SK-N-SH treated with all-trans-retinoic acid at 6 μM for 48 hours (cell line): Measurements from ENCODE around the gene CSPG5.

Experiments
- ATAC-seq: fragments of 200-7000 bp; cut with Tn5 transposase; 3 replicates; pipeline ENCODE4 v1.9.1; 2020; ENCODE audit warnings: mild to moderate bottlenecking, moderate library complexity
- ARNTL ChIP-seq: fragments of 450-650 bp; formaldehyde crosslinking; IDR thresholded peaks from 2 replicates; pipeline ENCODE4 v1.5.0; 2020; ENCODE audit warnings: low read depth, mild to moderate bottlenecking, moderate library complexity, borderline replicate concordance
- BACH2 ChIP-seq: fragments of 250-450 bp; sonication (Bioruptor Pico); IDR thresholded peaks from 2 replicates; pipeline ENCODE4 v1.9.0; 2021; ENCODE audit warnings: mild to moderate bottlenecking, borderline replicate concordance
- CSDC2 ChIP-seq: fragments of 250-450 bp; sonication (Bioruptor Pico); IDR thresholded peaks from 2 replicates; pipeline ENCODE4 v1.5.0; 2020; ENCODE audit warnings: mild to moderate bottlenecking, moderate library complexity
- CSRNP3 ChIP-seq: fragments of 250-450 bp; sonication (Bioruptor Pico); IDR thresholded peaks from 2 replicates; pipeline ENCODE4 v1.5.1; 2021; ENCODE audit warnings: mild to moderate bottlenecking, moderate library complexity
- OSR1 ChIP-seq: fragments of 250-450 bp; sonication (Bioruptor Pico); IDR thresholded peaks from 2 replicates; pipeline ENCODE4 v1.8.0; 2022; ENCODE audit warnings: moderate library complexity, mild to moderate bottlenecking, inconsistent platforms
- PPARA ChIP-seq: fragments of 250-450 bp; sonication (Bioruptor Pico); IDR thresholded peaks from 2 replicates; pipeline ENCODE4 v1.5.0; 2020; ENCODE audit warnings: mild to moderate bottlenecking, borderline replicate concordance
- RARB ChIP-seq: fragments of 250-450 bp; sonication (Bioruptor Pico); IDR thresholded peaks from 2 replicates; pipeline ENCODE4 v1.8.0; 2021; ENCODE audit warnings: mild to moderate bottlenecking, moderate library complexity
- SNAI2 ChIP-seq: fragments of 250-450 bp; sonication (Bioruptor Pico); IDR thresholded peaks from 2 replicates; pipeline ENCODE4 v1.5.0; 2020; ENCODE audit warnings: mild to moderate bottlenecking, moderate library complexity
- TCF4 ChIP-seq: fragments of 250-450 bp; sonication (Bioruptor Pico); IDR thresholded peaks from 2 replicates; pipeline ENCODE4 v1.8.0; 2021; ENCODE audit warnings: mild to moderate bottlenecking, moderate library complexity, borderline replicate concordance
- TOX ChIP-seq: fragments of 250-450 bp; sonication (Bioruptor Pico); IDR thresholded peaks from 2 replicates; pipeline ENCODE4 v1.8.0; 2021; ENCODE audit warnings: mild to moderate bottlenecking, moderate library complexity, borderline replicate concordance
- TSHZ2 ChIP-seq: fragments of 250-450 bp; sonication (Bioruptor Pico); IDR thresholded peaks from 2 replicates; pipeline ENCODE4 v1.5.0; 2020; ENCODE audit warnings: mild to moderate bottlenecking, moderate library complexity
- ZC3H10 ChIP-seq: fragments of 250-450 bp; sonication (Bioruptor Pico); IDR thresholded peaks from 2 replicates; pipeline ENCODE4 v1.5.1; 2021; ENCODE audit warnings: mild to moderate bottlenecking, moderate library complexity
- ZFP3 ChIP-seq: fragments of 250-450 bp; sonication (Bioruptor Pico); IDR thresholded peaks from 2 replicates; pipeline ENCODE4 v1.5.0; 2020; ENCODE audit warnings: mild to moderate bottlenecking, moderate library complexity
- ZFP30 ChIP-seq: fragments of 450-650 bp; formaldehyde crosslinking; IDR thresholded peaks from 2 replicates; pipeline ENCODE4 v1.5.0; 2022; ENCODE audit warnings: mild to moderate bottlenecking, moderate library complexity
- ZNF565 ChIP-seq: fragments of 450-650 bp; formaldehyde crosslinking; conservative IDR thresholded peaks from 2 replicates; pipeline ENCODE4 v1.5.0; 2020; ENCODE audit warnings: low read depth, mild to moderate bottlenecking, moderate library complexity
- ZNF70 ChIP-seq: fragments of 450-650 bp; formaldehyde crosslinking; IDR thresholded peaks from 2 replicates; pipeline ENCODE4 v1.5.0; 2020; ENCODE audit warnings: mild to moderate bottlenecking, moderate library complexity
- ZNF8 ChIP-seq: fragments of 450-650 bp; formaldehyde crosslinking; IDR thresholded peaks from 2 replicates; pipeline ENCODE4 v1.5.0; 2020; ENCODE audit warnings: mild to moderate bottlenecking, moderate library complexity
- TF ChIP-seq, protein P1 (sequence below): fragments of 250-450 bp; sonication (Bioruptor Pico); IDR thresholded peaks from 2 replicates; pipeline ENCODE4 v1.5.1; 2020; ENCODE audit warnings: low read depth, mild to moderate bottlenecking, moderate library complexity
- TF ChIP-seq, protein P2 (sequence below): fragments of 250-450 bp; sonication (Bioruptor Pico); IDR thresholded peaks from 2 replicates; pipeline ENCODE4 v1.8.0; 2020; ENCODE audit warnings: mild to moderate bottlenecking, moderate library complexity, borderline replicate concordance
- TF ChIP-seq, protein P3 (sequence below): fragments of 250-450 bp; sonication (Bioruptor Pico); IDR thresholded peaks from 2 replicates; pipeline ENCODE4 v1.8.0; 2021; ENCODE audit warnings: low read depth, mild to moderate bottlenecking, moderate library complexity, borderline replicate concordance

CSPG5 gene

DNA sequence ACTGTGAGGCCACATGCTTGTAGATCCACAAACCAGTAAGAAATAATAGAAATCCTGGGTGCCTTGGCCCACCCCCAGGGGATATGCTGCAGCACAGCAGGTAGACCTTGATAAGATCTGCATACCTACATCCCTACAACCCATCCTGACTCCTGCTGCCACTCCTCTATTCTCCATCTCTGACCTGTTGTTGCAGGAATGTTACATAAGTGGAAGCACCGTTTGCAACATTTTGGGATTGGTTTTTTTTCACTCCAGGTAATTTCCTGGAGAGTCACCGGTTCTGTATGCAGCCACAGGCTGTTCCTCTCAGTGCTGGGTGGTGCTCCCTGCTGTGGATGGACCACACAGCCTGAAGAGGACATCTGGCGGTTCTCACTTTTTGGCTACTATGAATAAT, 16.1 kb upstream of the CSPG5 start (continued):
- no peak for TF ChIP-seq TSHZ2 (CRISPR knock-in tag)
- no peak for TF ChIP-seq TCF4 (CRISPR knock-in tag)
- no peak for TF ChIP-seq ZNF70 (CRISPR knock-in tag)
- TF ChIP-seq PPARA: no peak
- no peak for TF ChIP-seq BACH2
- TF ChIP-seq ARNTL (CRISPR knock-in tag): no peak

GRCh38 chr3:47592066-47592795, 13.6 kb upstream of the CSPG5 start:
- no peak for ATAC-seq
- TF ChIP-seq ZNF8 (CRISPR knock-in tag) (no peak), SNAI2 (CRISPR knock-in tag) (no peak), CSDC2 (CRISPR knock-in tag) (no peak), ZFP30 (CRISPR knock-in tag) (no peak), RARB (CRISPR knock-in tag) (no peak), ZNF565 (no peak), TOX (CRISPR knock-in tag) (no peak), ZC3H10 (no peak), OSR1 (CRISPR knock-in tag) (no peak), ZNF70 (CRISPR knock-in tag) (no peak)
- TF ChIP-seq, protein P1, sequence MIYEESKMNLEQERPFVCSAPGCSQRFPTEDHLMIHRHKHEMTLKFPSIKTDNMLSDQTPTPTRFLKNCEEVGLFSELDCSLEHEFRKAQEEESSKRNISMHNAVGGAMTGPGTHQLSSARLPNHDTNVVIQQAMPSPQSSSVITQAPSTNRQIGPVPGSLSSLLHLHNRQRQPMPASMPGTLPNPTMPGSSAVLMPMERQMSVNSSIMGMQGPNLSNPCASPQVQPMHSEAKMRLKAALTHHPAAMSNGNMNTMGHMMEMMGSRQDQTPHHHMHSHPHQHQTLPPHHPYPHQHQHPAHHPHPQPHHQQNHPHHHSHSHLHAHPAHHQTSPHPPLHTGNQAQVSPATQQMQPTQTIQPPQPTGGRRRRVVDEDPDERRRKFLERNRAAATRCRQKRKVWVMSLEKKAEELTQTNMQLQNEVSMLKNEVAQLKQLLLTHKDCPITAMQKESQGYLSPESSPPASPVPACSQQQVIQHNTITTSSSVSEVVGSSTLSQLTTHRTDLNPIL (CRISPR knock-in tag): no peak

DNA sequence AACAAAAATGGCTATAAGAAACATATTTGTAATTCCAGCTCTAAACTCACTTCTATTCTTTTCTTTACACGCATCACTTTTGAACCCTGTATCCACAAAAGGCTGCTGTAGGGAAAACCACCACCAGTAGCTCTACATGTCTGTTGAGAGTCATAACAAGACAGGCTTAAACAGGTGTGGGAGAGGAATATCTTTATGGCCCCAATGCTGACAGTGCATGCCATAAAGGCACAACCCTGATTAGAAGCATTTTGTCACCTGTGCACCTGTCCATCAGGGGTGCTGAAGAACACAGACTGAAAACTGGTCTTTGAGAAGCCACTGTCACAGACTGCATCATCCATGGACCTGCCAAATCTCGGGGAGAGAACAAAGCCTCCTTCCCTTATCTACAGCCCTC, 11.6 kb upstream of the CSPG5 start:
- no peak for ATAC-seq
- no peak for TF ChIP-seq RARB (CRISPR knock-in tag)

DNA sequence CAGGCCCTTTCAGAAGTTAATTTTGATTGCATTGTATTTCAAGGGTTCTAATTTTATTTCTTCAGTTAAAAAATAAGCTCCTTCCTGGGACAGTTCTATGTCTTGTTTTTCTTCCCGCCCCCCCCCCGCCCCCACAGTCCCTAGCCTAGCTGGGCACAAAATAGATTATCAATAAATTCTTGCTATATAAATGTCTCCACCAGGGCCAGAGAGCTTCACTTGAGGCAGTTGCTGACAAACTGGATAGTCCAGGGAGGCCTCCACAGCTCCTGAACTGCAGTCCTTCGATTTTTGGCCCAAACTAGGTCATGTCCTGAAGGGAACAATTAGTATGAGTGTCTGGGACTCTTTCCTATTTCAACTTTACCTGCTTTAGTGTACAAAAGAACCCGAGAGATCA, 9.9 kb upstream of the CSPG5 start:
- TF ChIP-seq, protein P2, sequence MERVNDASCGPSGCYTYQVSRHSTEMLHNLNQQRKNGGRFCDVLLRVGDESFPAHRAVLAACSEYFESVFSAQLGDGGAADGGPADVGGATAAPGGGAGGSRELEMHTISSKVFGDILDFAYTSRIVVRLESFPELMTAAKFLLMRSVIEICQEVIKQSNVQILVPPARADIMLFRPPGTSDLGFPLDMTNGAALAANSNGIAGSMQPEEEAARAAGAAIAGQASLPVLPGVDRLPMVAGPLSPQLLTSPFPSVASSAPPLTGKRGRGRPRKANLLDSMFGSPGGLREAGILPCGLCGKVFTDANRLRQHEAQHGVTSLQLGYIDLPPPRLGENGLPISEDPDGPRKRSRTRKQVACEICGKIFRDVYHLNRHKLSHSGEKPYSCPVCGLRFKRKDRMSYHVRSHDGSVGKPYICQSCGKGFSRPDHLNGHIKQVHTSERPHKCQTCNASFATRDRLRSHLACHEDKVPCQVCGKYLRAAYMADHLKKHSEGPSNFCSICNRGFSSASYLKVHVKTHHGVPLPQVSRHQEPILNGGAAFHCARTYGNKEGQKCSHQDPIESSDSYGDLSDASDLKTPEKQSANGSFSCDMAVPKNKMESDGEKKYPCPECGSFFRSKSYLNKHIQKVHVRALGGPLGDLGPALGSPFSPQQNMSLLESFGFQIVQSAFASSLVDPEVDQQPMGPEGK (CRISPR knock-in tag): no peak
- TF ChIP-seq ZFP30 (CRISPR knock-in tag) (no peak), RARB (CRISPR knock-in tag) (no peak)
- TF ChIP-seq, all 23 proteins: peak for 0
- ATAC-seq: no peak

- no peak for ATAC-seq
- no peak for TF ChIP-seq ZFP30 (CRISPR knock-in tag)
- TF ChIP-seq ZNF565: no peak
- TF ChIP-seq, protein P1 (CRISPR knock-in tag): no peak
- TF ChIP-seq TCF4 (CRISPR knock-in tag): no peak
- TF ChIP-seq CSDC2 (CRISPR knock-in tag): no peak
- no peak for TF ChIP-seq TSHZ2 (CRISPR knock-in tag)
- TF ChIP-seq, protein P3, sequence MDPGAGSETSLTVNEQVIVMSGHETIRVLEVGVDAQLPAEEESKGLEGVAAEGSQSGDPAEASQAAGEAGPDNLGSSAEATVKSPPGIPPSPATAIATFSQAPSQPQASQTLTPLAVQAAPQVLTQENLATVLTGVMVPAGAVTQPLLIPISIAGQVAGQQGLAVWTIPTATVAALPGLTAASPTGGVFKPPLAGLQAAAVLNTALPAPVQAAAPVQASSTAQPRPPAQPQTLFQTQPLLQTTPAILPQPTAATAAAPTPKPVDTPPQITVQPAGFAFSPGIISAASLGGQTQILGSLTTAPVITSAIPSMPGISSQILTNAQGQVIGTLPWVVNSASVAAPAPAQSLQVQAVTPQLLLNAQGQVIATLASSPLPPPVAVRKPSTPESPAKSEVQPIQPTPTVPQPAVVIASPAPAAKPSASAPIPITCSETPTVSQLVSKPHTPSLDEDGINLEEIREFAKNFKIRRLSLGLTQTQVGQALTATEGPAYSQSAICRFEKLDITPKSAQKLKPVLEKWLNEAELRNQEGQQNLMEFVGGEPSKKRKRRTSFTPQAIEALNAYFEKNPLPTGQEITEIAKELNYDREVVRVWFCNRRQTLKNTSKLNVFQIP (CRISPR knock-in tag): no peak
- no peak for TF ChIP-seq PPARA
- no peak for TF ChIP-seq CSRNP3
- no peak for TF ChIP-seq TOX (CRISPR knock-in tag)
- no peak for TF ChIP-seq ZFP3 (CRISPR knock-in tag)
- TF ChIP-seq ZNF70 (CRISPR knock-in tag): no peak
These were observed 9.4 kb upstream of the CSPG5 start for GRCh38 chr3:47588053-47588452.
